ENCODE measurements around the gene MFSD2A. TPM values are rescaled to one million over a fixed set of nuclear protein-coding genes. Genes with fewer than 3 reads are reported as not detected.

Gene MFSD2A
- total and polyA plus RNA-seq, 10 of the 15 experiments (the other 5 are each of a cell fraction or from before 2014, with no cell fraction given), result 0.84 to 30.1 (median 15.2) TPM

GRCh38 chr1:39957299-39958015 lies 2.5 kb downstream of the MFSD2A start:
- POLR2A ChIA-PET, result interaction anchor here (0.7 to 2.8 kb wide), 4 partner anchors 14 to 83 kb away, joined by 3 to 16 read pairs (median 5); partner anchors contain the start of gene CAP1
- no peak for ATAC-seq
- CTCF ChIA-PET, result interaction anchor here (0.5 to 7.5 kb wide), 9 partner anchors 15 to 140 kb away, joined by 3 to 53 read pairs (median 10); partner anchors contain the start of gene MYCL
- peak overlapping the region; percentile 9 for H3K4me2 ChIP-seq (ENCODE audit: control insufficient read depth, insufficient read depth)
- TF ChIP-seq EZH2 (IDR thresholded peaks at IDR 0.05; ENCODE audit: borderline replicate concordance, control insufficient read depth, low read depth, low read length), result no peak
- no peak for TF ChIP-seq RELB (IDR thresholded peaks at IDR 0.05; ENCODE audit: low read depth)
- TF ChIP-seq ZNF622 (IDR thresholded peaks at IDR 0.05), result no peak
- TF ChIP-seq SRF (IDR thresholded peaks at IDR 0.05; ENCODE audit: low read depth in 2 of 2, low read length in 2 of 2), result no peak
- TF ChIP-seq, protein P1, sequence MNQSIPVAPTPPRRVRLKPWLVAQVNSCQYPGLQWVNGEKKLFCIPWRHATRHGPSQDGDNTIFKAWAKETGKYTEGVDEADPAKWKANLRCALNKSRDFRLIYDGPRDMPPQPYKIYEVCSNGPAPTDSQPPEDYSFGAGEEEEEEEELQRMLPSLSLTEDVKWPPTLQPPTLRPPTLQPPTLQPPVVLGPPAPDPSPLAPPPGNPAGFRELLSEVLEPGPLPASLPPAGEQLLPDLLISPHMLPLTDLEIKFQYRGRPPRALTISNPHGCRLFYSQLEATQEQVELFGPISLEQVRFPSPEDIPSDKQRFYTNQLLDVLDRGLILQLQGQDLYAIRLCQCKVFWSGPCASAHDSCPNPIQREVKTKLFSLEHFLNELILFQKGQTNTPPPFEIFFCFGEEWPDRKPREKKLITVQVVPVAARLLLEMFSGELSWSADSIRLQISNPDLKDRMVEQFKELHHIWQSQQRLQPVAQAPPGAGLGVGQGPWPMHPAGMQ (IDR thresholded peaks at IDR 0.05; ENCODE audit: borderline replicate concordance), result no peak
- in situ Hi-C loops (cut with MboI) (no loop called here), intact Hi-C loops (cut with micrococcal nuclease; ENCODE audit: unreplicated experiment) (no loop called here)
- H3K9ac ChIP-seq (ENCODE audit: control insufficient read depth, insufficient read depth, low read length), result no peak overlapping the region
- SMC1A ChIA-PET (ENCODE audit: uncharacterized antibody, unreplicated experiment), result interaction anchor here (1.2 to 8.1 kb wide), 6 partner anchors 13 to 74 kb away, joined by 4 to 64 read pairs (median 11); no protein-coding TSS in a partner anchor
- DNase-seq (ENCODE audit: low read depth, low spot score), result no peak
- H3K27me3 ChIP-seq (replicated peaks in 1 of 2; ENCODE audit: control insufficient read depth in 2 of 2, insufficient read depth in 2 of 2, low read length in 1 of 2), result no peaks in the 10 kb centered on the region
- peaks cover 3 to 8% of the 10 kb centered on the region in 2 experiments; a peak in 3 of 4 replicates for H3K36me3 ChIP-seq (ENCODE audit: control insufficient read depth in 2 of 2, insufficient read depth in 2 of 2, low read length in 1 of 2)
- no peak for FAIRE-seq
- TSS peak; percentile 52 for BruUV-seq (replicated peaks)
- no peaks in the 10 kb centered on the region for H4K20me1 ChIP-seq (ENCODE audit: control insufficient read depth, insufficient read depth)
- H3K27ac ChIP-seq (ENCODE audit: control insufficient read depth, insufficient read depth), result no peak overlapping the region
- no peaks in the 10 kb centered on the region for H3K9me3 ChIP-seq (replicated peaks; ENCODE audit: control insufficient read depth, insufficient read depth, low read length)
- H3K4me1 ChIP-seq (ENCODE audit: control insufficient read depth, insufficient read depth, low read length), result peaks cover 25% of the 10 kb centered on the region
- 98% methylated on average over 3 of the region's 3 CpGs for WGBS (ENCODE audit: insufficient coverage, insufficient replicate concordance, low lambda C conversion rate, missing lambda C conversion rate)
- H3K4me3 ChIP-seq, result peak overlapping the region; percentile 42; the same call in 1 of the 2 replicates
- H2AFZ ChIP-seq (ENCODE audit: control insufficient read depth, low read depth, low read length), result no peak overlapping the region
- RAD21 ChIA-PET (ENCODE audit: unreplicated experiment), result interaction anchor here (0.9 to 7.4 kb wide), 7 partner anchors 15 to 75 kb away, joined by 3 to 39 read pairs (median 4); no protein-coding TSS in a partner anchor
- H3K79me2 ChIP-seq (ENCODE audit: control insufficient read depth, insufficient read depth, low read length), result peaks cover 33% of the 10 kb centered on the region

Measured in GM12878 (cell line).